ENCODE measurements around the gene UBR2. TPM values are rescaled to one million over a fixed set of nuclear protein-coding genes. Genes with fewer than 3 reads are reported as not detected.

UBR2 gene
- total and polyA plus RNA-seq, 9 donors = 10.2 to 29.2 (median 23.7) TPM

DNA sequence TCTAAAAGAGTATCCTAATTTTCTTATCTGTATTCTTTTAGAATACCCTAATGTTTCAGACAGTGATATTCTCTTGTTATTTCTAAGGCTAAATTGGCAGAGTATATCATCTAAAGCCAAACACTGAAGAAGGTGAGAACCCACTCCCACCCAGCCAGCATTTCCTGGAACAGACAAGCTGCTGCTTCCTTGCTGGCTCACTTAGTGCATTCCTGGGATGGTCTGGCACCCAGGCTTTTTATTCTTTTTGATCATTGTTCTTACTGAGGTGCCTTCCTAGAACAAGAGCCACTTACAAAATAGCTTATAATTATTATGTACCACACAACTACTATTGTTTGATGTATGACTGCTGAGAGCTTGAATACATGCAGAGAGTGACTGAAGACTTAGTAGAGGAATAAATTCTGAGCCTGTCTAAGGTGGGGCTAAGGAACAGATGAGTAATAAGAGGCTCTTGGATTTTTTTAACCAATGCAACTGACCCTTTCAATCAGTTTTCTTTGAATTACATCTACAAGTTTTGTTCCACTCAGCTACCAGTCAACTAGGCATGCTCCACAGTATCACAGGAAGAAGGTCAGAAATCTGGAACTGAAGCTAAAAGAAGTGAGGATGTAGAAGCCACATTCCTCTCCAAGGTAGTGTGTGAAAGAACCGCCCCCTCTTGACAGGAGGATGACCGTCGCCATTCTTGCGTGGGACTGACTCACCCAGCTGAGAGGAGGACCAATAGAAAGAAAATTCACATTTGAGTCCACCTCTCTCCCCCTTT lies 128.5 kb downstream of the UBR2 start:
- H3K4me1 ChIP-seq (ENCODE audit: insufficient read depth) = peaks cover 1% of the 10 kb centered on the region
- H3K9me3 ChIP-seq = no peaks in the 10 kb centered on the region
- H3K27me3 ChIP-seq = no peaks in the 10 kb centered on the region
- TF ChIP-seq, protein P1, sequence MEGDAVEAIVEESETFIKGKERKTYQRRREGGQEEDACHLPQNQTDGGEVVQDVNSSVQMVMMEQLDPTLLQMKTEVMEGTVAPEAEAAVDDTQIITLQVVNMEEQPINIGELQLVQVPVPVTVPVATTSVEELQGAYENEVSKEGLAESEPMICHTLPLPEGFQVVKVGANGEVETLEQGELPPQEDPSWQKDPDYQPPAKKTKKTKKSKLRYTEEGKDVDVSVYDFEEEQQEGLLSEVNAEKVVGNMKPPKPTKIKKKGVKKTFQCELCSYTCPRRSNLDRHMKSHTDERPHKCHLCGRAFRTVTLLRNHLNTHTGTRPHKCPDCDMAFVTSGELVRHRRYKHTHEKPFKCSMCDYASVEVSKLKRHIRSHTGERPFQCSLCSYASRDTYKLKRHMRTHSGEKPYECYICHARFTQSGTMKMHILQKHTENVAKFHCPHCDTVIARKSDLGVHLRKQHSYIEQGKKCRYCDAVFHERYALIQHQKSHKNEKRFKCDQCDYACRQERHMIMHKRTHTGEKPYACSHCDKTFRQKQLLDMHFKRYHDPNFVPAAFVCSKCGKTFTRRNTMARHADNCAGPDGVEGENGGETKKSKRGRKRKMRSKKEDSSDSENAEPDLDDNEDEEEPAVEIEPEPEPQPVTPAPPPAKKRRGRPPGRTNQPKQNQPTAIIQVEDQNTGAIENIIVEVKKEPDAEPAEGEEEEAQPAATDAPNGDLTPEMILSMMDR (IDR thresholded peaks at IDR 0.05) = no peak
- TF ChIP-seq POLR2A (IDR thresholded peaks at IDR 0.05) (no peak), EP300 (IDR thresholded peaks at IDR 0.05) (no peak)
- 65 to 76% (median 71%) methylated on average over 4 of the region's 4 CpGs for WGBS, 3 donors
- H3K27ac ChIP-seq = no peak overlapping the region
- no peak for DNase-seq
- intact Hi-C loops (cut with DNase I) = no loop called here
- H3K36me3 ChIP-seq = no peaks in the 10 kb centered on the region
- H3K4me3 ChIP-seq = no peak overlapping the region

DNA sequence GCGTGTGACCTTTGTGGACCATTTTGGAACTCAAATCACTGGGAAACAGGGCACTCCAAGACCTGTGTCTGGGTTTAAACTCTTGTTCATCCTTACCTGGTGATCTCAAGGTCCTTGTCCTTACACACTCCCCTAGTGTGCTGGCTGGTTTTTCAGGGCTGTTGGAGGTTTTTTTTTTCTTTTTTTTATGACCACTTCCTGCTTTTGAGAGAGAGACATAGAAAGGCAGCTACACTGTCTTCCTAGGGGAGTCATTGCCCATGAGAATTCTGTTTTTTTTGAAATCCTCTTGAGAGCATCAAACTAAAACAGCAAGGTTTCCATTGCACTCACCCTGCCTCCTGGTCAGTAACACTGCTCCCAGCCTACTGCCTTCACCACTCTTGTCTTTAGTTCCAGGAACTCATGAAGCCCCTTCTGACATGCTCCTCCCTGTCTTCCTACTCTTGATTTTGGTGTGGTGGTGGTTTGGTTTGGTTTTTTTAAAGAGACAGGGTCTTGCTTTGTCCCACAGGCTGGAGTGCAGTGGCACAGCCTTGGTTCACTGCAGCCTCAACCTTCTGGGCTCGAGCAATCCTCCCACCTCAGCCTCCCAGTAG lies 130.0 kb downstream of the UBR2 start:
- no peak for TF ChIP-seq POLR2A (IDR thresholded peaks at IDR 0.05)
- no peak for TF ChIP-seq EP300 (IDR thresholded peaks at IDR 0.05)
- TF ChIP-seq, protein P1 (IDR thresholded peaks at IDR 0.05) = no peak
- H3K36me3 ChIP-seq = no peaks in the 10 kb centered on the region
- H3K4me1 ChIP-seq (ENCODE audit: insufficient read depth) = peaks cover 1% of the 10 kb centered on the region
- intact Hi-C loops (cut with DNase I) = no loop called here
- WGBS, 3 donors = 88 to 93% (median 92%) methylated on average over 2 of the region's 2 CpGs
- no peaks in the 10 kb centered on the region for H3K27me3 ChIP-seq
- no peak overlapping the region for H3K27ac ChIP-seq
- H3K4me3 ChIP-seq = no peak overlapping the region
- DNase-seq = no peak
- H3K9me3 ChIP-seq = no peaks in the 10 kb centered on the region

DNA sequence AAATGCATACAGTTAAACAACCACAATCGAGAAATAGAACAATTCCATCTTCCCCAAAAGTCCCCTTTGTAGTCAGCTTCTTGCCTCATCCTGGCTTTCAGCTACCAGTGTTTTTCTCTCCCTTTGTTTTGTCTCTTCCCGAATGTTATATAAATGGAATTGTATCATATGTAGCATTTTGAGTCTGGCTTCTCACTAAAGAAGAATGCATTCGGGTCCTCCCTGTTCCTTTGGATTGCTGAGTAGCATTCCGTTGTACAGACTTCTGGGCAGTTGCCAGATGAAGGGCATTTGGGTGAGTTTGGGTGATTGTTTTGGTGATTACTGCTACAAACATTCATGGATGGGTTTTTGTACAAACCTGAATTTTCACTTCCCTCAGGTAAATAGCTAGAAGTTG lies 130.8 kb downstream of the UBR2 start:
- DNase-seq = no peak
- 13 to 37% (median 21%) methylated on average over 4 of the region's 4 CpGs for WGBS, 3 donors
- Histone ChIP-seq H3K27ac (no peak overlapping the region), H3K9me3 (no peaks in the 10 kb centered on the region), H3K4me1 (ENCODE audit: insufficient read depth) (peaks cover 1% of the 10 kb centered on the region), H3K4me3 (no peak overlapping the region), H3K27me3 (no peaks in the 10 kb centered on the region), H3K36me3 (no peaks in the 10 kb centered on the region)
- intact Hi-C loops (cut with DNase I) = no loop called here
- TF ChIP-seq POLR2A (IDR thresholded peaks at IDR 0.05) (no peak), EP300 (IDR thresholded peaks at IDR 0.05) (no peak)
- TF ChIP-seq, protein P1 (IDR thresholded peaks at IDR 0.05) = no peak

GRCh38 chr6:42696526-42697267 lies 132.9 kb downstream of the UBR2 start:
- Histone ChIP-seq H3K4me1 (ENCODE audit: insufficient read depth) (peaks cover 1% of the 10 kb centered on the region), H3K9me3 (no peaks in the 10 kb centered on the region), H3K27me3 (no peaks in the 10 kb centered on the region), H3K4me3 (no peak overlapping the region), H3K27ac (no peak overlapping the region), H3K36me3 (no peaks in the 10 kb centered on the region)
- TF ChIP-seq, protein P1 (IDR thresholded peaks at IDR 0.05) = no peak
- no peak for TF ChIP-seq EP300 (IDR thresholded peaks at IDR 0.05)
- TF ChIP-seq POLR2A (IDR thresholded peaks at IDR 0.05) = no peak
- intact Hi-C loops (cut with DNase I) = no loop called here
- 52 to 55% (median 53%) methylated on average over 7 of the region's 7 CpGs for WGBS, 3 donors
- peak in 2 of 5 donors; percentile 23 to 53 for DNase-seq

All from ovary (tissue), 9 donors.